Testis (tissue), 3 donors: Measurements from ENCODE around the gene RNF121. TPM values are rescaled to one million over a fixed set of nuclear protein-coding genes. Genes with fewer than 3 reads are reported as not detected.

Experiments used
- DNase-seq: peaks from one replicate; pipeline ENCODE4 v3.0.0-alpha.2; 2019
- H3K27ac ChIP-seq, 2 donors: fragments of 200-600 bp; sonication (generic); one replicate each; pipeline ENCODE4 v1.5.1; 2019
- H3K27me3 ChIP-seq: fragments of 200-600 bp; sonication (generic); one replicate; pipeline ENCODE4 v1.5.1; 2019
- H3K36me3 ChIP-seq: fragments of 200-600 bp; sonication (generic); one replicate; pipeline ENCODE4 v1.5.1; 2017; ENCODE audit warnings: low read depth; ENCODE audit errors: missing control alignments
- H3K4me1 ChIP-seq: fragments of 200-600 bp; sonication (generic); one replicate; pipeline ENCODE4 v1.5.1; 2019
- H3K4me3 ChIP-seq, 2 donors: fragments of 200-600 bp; sonication (generic); one replicate each; pipeline ENCODE4 v1.5.1; 2017 to 2019
- H3K9me3 ChIP-seq: fragments of 200-600 bp; sonication (generic); one replicate; pipeline ENCODE4 v1.5.1; 2017
- CTCF ChIP-seq, 3 experiments: fragments of 450-650 bp in 2 of 3; fragments of 200-600 bp in 1 of 3; sonication (generic) in 1 of 3; IDR thresholded peaks; one replicate each; pipeline ENCODE4 v1.5.1; 2016 to 2019; ENCODE audit warnings: antibody characterized with exemption in 3 of 3, mild to moderate bottlenecking in 2 of 3, moderate library complexity in 1 of 3
- POLR2A ChIP-seq: fragments of 450-650 bp; IDR thresholded peaks from one replicate; pipeline ENCODE4 v1.6.1; 2017; ENCODE audit warnings: antibody characterized with exemption, mild to moderate bottlenecking, moderate library complexity
- WGBS, 2 donors: methylation state at CpG; one replicate each; pipeline ENCODE4 v1.1.5; 2018; 5-methylcytosine and 5-hydroxymethylcytosine counted together
- intact Hi-C: fragments of 100-400 bp; cut with DNase I; formaldehyde crosslinking; loops from one replicate; pipeline ENCODE4 v1.15.1; 2023; ENCODE audit warnings: low total_unique reads
- polyA plus RNA-seq: library from polyadenylated mRNA; stranded (reverse); fragments of 350-450 nt; fragmentation: Illumina TruSeq; extraction: RNeasy Lipid Tissue Mini Kit (QIAGEN cat#74804); gene quantifications from one replicate; pipeline ENCODE4 v1.2.3, GENCODE V29; 2014; ENCODE audit warnings: low read depth, low replicate concordance; ENCODE audit not compliant: insufficient read depth
- total RNA-seq, 2 donors: library from RNA; depleted of rRNA; stranded (reverse); fragments of >200 nt; gene quantifications; one replicate each; pipeline ENCODE4 v1.2.3, GENCODE V29; 2016

The RNF121 gene
- total and polyA plus RNA-seq, 3 donors from 2014 or later, result 51.7 to 72.5 (median 54.4) TPM

- no peak for DNase-seq
- H3K4me1 ChIP-seq, result peaks cover 16% of the 10 kb centered on the region
- 48 to 50% methylated on average over 2 of the region's 2 CpGs for WGBS, 2 donors
- no peak overlapping the region for H3K27ac ChIP-seq
- no peaks in the 10 kb centered on the region for H3K36me3 ChIP-seq
- intact Hi-C loops, result no loop called here
- no peaks in the 10 kb centered on the region for H3K9me3 ChIP-seq
- H3K4me3 ChIP-seq, result no peak overlapping the region
- no peak for TF ChIP-seq CTCF (IDR thresholded peaks at IDR 0.05)
- no peak for TF ChIP-seq POLR2A
- H3K27me3 ChIP-seq, result no peaks in the 10 kb centered on the region
Measured at GRCh38 chr11:71931245-71931602, 2.4 kb downstream of the RNF121 start.

- no peak for DNase-seq
- Histone ChIP-seq H3K4me3 (no peak overlapping the region), H3K27me3 (no peaks in the 10 kb centered on the region), H3K36me3 (no peaks in the 10 kb centered on the region), H3K4me1 (peaks cover 29% of the 10 kb centered on the region), H3K9me3 (no peaks in the 10 kb centered on the region), H3K27ac (no peak overlapping the region)
- TF ChIP-seq CTCF (IDR thresholded peaks at IDR 0.05) (no peak), POLR2A (no peak)
- intact Hi-C loops, result no loop called here
- WGBS, 2 donors, result 87 to 89% methylated on average over 4 of the region's 4 CpGs
Measured at GRCh38 chr11:71933141-71933933, 4.5 kb downstream of the RNF121 start.

GRCh38 chr11:71934213-71934612, 5.4 kb downstream of the RNF121 start:
- TF ChIP-seq POLR2A, result no peak
- TF ChIP-seq CTCF (IDR thresholded peaks at IDR 0.05), result no peak
- Histone ChIP-seq H3K4me1 (peaks cover 31% of the 10 kb centered on the region), H3K4me3 (no peak overlapping the region), H3K36me3 (no peaks in the 10 kb centered on the region), H3K27ac (no peak overlapping the region), H3K27me3 (no peaks in the 10 kb centered on the region), H3K9me3 (no peaks in the 10 kb centered on the region)
- 54 to 68% methylated on average over 2 of the region's 2 CpGs for WGBS, 2 donors
- intact Hi-C loops, result no loop called here
- DNase-seq, result no peak

- intact Hi-C loops, result no loop called here
- no peak overlapping the region for H3K4me3 ChIP-seq
- H3K27ac ChIP-seq, result no peak overlapping the region
- no peak for DNase-seq
- 87 to 89% methylated on average over 4 of the region's 4 CpGs for WGBS, 2 donors
- peaks cover 23% of the 10 kb centered on the region for H3K4me1 ChIP-seq
- no peaks in the 10 kb centered on the region for H3K36me3 ChIP-seq
- no peaks in the 10 kb centered on the region for H3K9me3 ChIP-seq
- no peaks in the 10 kb centered on the region for H3K27me3 ChIP-seq
- TF ChIP-seq POLR2A (no peak), CTCF (IDR thresholded peaks at IDR 0.05) (no peak)
Measured at GRCh38 chr11:71935338-71935925, 6.6 kb downstream of the RNF121 start.
